OCI-LY3 (cell line): ENCODE data around the gene CCDC85A.

Experiments used
- CTCF ChIP-seq: fragments of 200-600, 300-600 bp; sonication (generic); IDR thresholded peaks from 2 replicates; pipeline ENCODE4 v1.5.1; 2014; ENCODE audit warnings: antibody characterized with exemption, low read length, low read depth
- EZH2phosphoT487 ChIP-seq: fragments of 200-600 bp; shearing (Covaris generic); IDR thresholded peaks from 2 replicates; pipeline ENCODE4 v1.6.1; 2018; ENCODE audit warnings: antibody characterized with exemption, mixed run types, low read depth

DNA sequence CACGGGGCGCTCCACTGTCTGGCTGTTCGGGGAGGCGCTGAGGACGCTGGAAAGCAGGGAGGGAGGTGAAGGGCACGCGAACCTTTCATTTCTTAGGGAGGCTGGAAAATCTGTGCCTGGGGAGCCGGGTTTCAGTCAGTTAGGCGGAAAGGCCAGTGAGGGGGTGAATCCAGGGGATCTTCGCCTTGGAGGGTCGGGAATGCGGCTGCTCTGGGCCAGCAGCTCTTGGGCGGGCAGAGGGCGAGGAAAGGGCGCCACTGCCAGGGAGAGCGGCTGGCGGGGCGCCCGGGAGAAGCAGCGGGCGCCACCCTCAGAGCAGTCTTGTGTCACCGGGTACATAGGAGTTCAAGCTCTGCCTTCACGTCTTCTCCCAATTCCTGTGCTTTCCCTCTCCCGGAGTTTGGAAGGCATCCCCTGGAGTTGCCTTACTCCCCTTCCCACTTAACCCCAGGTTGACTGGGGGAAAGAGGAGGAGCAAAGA, 1.4 kb downstream of the CCDC85A start:
- TF ChIP-seq CTCF (no peak), EZH2phosphoT487 (no peak)
